Effector memory CD8-positive, alpha-beta T cell (primary cell): Measurements from ENCODE around the gene TBC1D12.
"Not testable (repeated sequence)": the region's sequence is repeated elsewhere in the genome, so short reads cannot be mapped to it uniquely, and the experiment has no call there.

ENCODE experiments used
- ATAC-seq: fragments of 150-1000 bp; cut with Tn5 transposase; replicated peaks from 2 replicates; pipeline ENCODE4 v1.10.0; 2021; ENCODE audit warnings: mild to moderate bottlenecking, moderate library complexity
- DNase-seq, 3 experiments: peaks; one replicate each; pipeline ENCODE4 v3.0.0; 2021
- H3K27ac Mint-ChIP-seq, 2 donors: one replicate each; pipeline ENCODE4 v1.8.0; 2022; ENCODE audit warnings: mild to moderate bottlenecking in 2 of 2, mixed read lengths in 2 of 2, moderate library complexity in 2 of 2
- H3K27me3 Mint-ChIP-seq, 2 donors: one replicate each; pipeline ENCODE4 v1.8.0; 2022; ENCODE audit warnings: mixed read lengths in 2 of 2
- H3K36me3 Mint-ChIP-seq: one replicate; pipeline ENCODE4 v1.8.0; 2022; ENCODE audit warnings: mild to moderate bottlenecking, moderate library complexity, mixed read lengths; ENCODE audit not compliant: insufficient read depth
- H3K4me1 Mint-ChIP-seq, 2 donors: one replicate each; pipeline ENCODE4 v1.8.0; 2022; ENCODE audit warnings: low read depth in 2 of 2, mixed read lengths in 2 of 2
- H3K4me3 Mint-ChIP-seq, 2 donors: one replicate each; pipeline ENCODE4 v1.8.0; 2022; ENCODE audit warnings: mild to moderate bottlenecking in 2 of 2, mixed read lengths in 2 of 2, moderate library complexity in 2 of 2
- H3K9me3 Mint-ChIP-seq, 2 donors: one replicate each; pipeline ENCODE4 v1.8.0; 2022; ENCODE audit warnings: mixed read lengths in 2 of 2

TBC1D12 gene

GRCh38 chr10:94489976-94490788 lies 87.8 kb downstream of the TBC1D12 start:
- peaks cover 7 to 8% of the 10 kb centered on the region in 2 donors for H3K27me3 Mint-ChIP-seq
- H3K36me3 Mint-ChIP-seq = peaks cover 4% of the 10 kb centered on the region
- no peak for ATAC-seq
- DNase-seq = no peak
- no peaks in the 10 kb centered on the region for H3K4me1 Mint-ChIP-seq
- no peak overlapping the region for H3K4me3 Mint-ChIP-seq
- H3K9me3 Mint-ChIP-seq = no peaks in the 10 kb centered on the region
- no peak overlapping the region for H3K27ac Mint-ChIP-seq

- H3K27ac Mint-ChIP-seq = no peak overlapping the region
- H3K36me3 Mint-ChIP-seq = peaks cover 4% of the 10 kb centered on the region
- H3K9me3 Mint-ChIP-seq = no peaks in the 10 kb centered on the region
- no peak for DNase-seq
- no peak for ATAC-seq
- H3K4me1 Mint-ChIP-seq = no peaks in the 10 kb centered on the region
- H3K4me3 Mint-ChIP-seq = no peak overlapping the region
- peaks cover 3 to 7% of the 10 kb centered on the region in 2 donors for H3K27me3 Mint-ChIP-seq
Observed at GRCh38 chr10:94490789-94491039, 88.4 kb downstream of the TBC1D12 start.

GRCh38 chr10:94493463-94493862 lies 91.1 kb downstream of the TBC1D12 start:
- H3K4me1 Mint-ChIP-seq = no peaks in the 10 kb centered on the region
- ATAC-seq (no peak), DNase-seq (no peak)
- H3K9me3 Mint-ChIP-seq = no peaks in the 10 kb centered on the region
- peaks cover 0 to 7% of the 10 kb centered on the region in 2 donors for H3K27me3 Mint-ChIP-seq
- no peaks in the 10 kb centered on the region for H3K36me3 Mint-ChIP-seq
- no peak overlapping the region for H3K27ac Mint-ChIP-seq
- no peak overlapping the region for H3K4me3 Mint-ChIP-seq

- no peak for DNase-seq
- Mint-ChIP-seq H3K4me1 (no peaks in the 10 kb centered on the region), H3K9me3 (no peaks in the 10 kb centered on the region), H3K4me3 (no peak overlapping the region), H3K27me3 (peaks cover 0 to 6% of the 10 kb centered on the region in 2 donors), H3K36me3 (peaks cover 3% of the 10 kb centered on the region), H3K27ac (no peak overlapping the region)
- ATAC-seq = no peak
Observed at GRCh38 chr10:94496010-94496409, 93.7 kb downstream of the TBC1D12 start.

- no peaks in the 10 kb centered on the region for H3K4me1 Mint-ChIP-seq
- H3K4me3 Mint-ChIP-seq = no peak overlapping the region
- ATAC-seq (no peak), DNase-seq (no peak)
- no peaks in the 10 kb centered on the region for H3K9me3 Mint-ChIP-seq
- peaks cover 0 to 6% of the 10 kb centered on the region in 2 donors for H3K27me3 Mint-ChIP-seq
- no peak overlapping the region for H3K27ac Mint-ChIP-seq
- peaks cover 3% of the 10 kb centered on the region for H3K36me3 Mint-ChIP-seq
Observed at GRCh38 chr10:94496646-94497045, 94.3 kb downstream of the TBC1D12 start.

DNA sequence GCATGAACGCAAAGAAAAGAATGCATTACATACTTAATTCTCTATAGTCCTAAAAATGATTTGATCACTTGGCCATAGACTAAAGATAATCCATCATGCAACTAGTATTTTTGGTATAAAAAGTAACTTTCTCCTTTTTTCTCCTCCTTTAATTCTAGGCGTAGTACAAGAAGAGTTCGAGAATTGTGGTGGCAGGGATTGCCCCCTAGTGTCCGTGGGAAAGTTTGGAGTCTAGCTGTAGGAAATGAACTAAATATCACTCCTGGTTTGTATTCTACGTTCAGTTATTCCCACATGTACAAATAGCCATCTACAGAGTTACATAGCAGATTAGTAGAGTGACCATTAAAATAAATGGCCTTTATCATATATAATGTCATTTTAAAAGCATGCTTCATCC lies 97.7 kb downstream of the TBC1D12 start:
- ATAC-seq (no peak), DNase-seq (no peak)
- no peaks in the 10 kb centered on the region for H3K4me1 Mint-ChIP-seq

GRCh38 chr10:94521276-94522250 lies 119.2 kb downstream of the TBC1D12 start:
- Mint-ChIP-seq H3K4me1 (no peaks in the 10 kb centered on the region), H3K9me3 (no peaks in the 10 kb centered on the region), H3K36me3 (no peaks in the 10 kb centered on the region), H3K4me3 (no peak overlapping the region), H3K27ac (no peak overlapping the region), H3K27me3 (peaks cover 11 to 12% of the 10 kb centered on the region in 2 donors)
- DNase-seq (no peak), ATAC-seq (no peak)

More for the DNA sequence above, 97.7 kb downstream of the TBC1D12 start:
- Mint-ChIP-seq H3K27ac (no peak overlapping the region), H3K27me3 (peaks cover 0 to 6% of the 10 kb centered on the region in 2 donors), H3K9me3 (no peaks in the 10 kb centered on the region), H3K36me3 (peaks cover 3% of the 10 kb centered on the region), H3K4me3 (no peak overlapping the region)

GRCh38 chr10:94524146-94524545 lies 121.8 kb downstream of the TBC1D12 start:
- DNase-seq (no peak), ATAC-seq (no peak)
- no peaks in the 10 kb centered on the region for H3K9me3 Mint-ChIP-seq
- H3K36me3 Mint-ChIP-seq = no peaks in the 10 kb centered on the region
- H3K4me1 Mint-ChIP-seq = no peaks in the 10 kb centered on the region
- no peak overlapping the region for H3K4me3 Mint-ChIP-seq
- peaks cover 22 to 23% of the 10 kb centered on the region in 2 donors for H3K27me3 Mint-ChIP-seq
- H3K27ac Mint-ChIP-seq = no peak overlapping the region

GRCh38 chr10:94524711-94525110 lies 122.4 kb downstream of the TBC1D12 start:
- H3K27ac Mint-ChIP-seq = no peak overlapping the region
- no peak for DNase-seq
- H3K9me3 Mint-ChIP-seq = no peaks in the 10 kb centered on the region
- H3K27me3 Mint-ChIP-seq = peaks cover 17 to 19% of the 10 kb centered on the region in 2 donors
- ATAC-seq = no peak
- no peak overlapping the region for H3K4me3 Mint-ChIP-seq
- H3K4me1 Mint-ChIP-seq = no peaks in the 10 kb centered on the region
- H3K36me3 Mint-ChIP-seq = no peaks in the 10 kb centered on the region

GRCh38 chr10:94531550-94531949 lies 129.2 kb downstream of the TBC1D12 start:
- peaks cover 20 to 25% of the 10 kb centered on the region in 2 donors for H3K27me3 Mint-ChIP-seq
- not testable (repeated sequence) for H3K4me3 Mint-ChIP-seq, H3K36me3 Mint-ChIP-seq, DNase-seq, H3K4me1 Mint-ChIP-seq, H3K9me3 Mint-ChIP-seq, ATAC-seq, H3K27ac Mint-ChIP-seq

DNA sequence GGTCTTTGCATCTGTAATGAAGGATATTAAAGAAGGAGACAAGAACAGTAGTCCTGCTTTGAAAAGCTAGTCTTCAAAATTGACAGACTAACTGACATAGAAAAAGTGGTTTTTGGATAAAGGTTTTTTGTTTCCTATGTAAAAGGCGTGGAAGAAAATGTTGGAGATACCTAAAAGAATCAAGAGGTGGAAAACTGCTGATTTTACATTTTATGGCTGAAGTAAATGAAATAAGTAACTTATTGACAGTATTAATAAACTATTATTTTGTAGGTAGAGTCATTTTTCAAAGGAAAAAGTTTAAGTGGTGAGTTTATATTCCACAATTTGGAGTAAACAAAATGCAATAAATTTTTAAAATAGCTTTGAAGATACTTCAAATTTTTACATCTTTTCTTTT lies 130.7 kb downstream of the TBC1D12 start:
- H3K27ac Mint-ChIP-seq = no peak overlapping the region
- H3K36me3 Mint-ChIP-seq = peaks cover 3% of the 10 kb centered on the region
- DNase-seq = no peak
- peaks cover 13 to 14% of the 10 kb centered on the region in 2 donors for H3K27me3 Mint-ChIP-seq
- no peak for ATAC-seq
- H3K9me3 Mint-ChIP-seq = no peaks in the 10 kb centered on the region
- no peak overlapping the region for H3K4me3 Mint-ChIP-seq
- H3K4me1 Mint-ChIP-seq = no peaks in the 10 kb centered on the region

- not testable (repeated sequence) for H3K4me3 Mint-ChIP-seq, H3K27ac Mint-ChIP-seq, H3K9me3 Mint-ChIP-seq, H3K27me3 Mint-ChIP-seq, ATAC-seq, DNase-seq
- peaks cover 19 to 23% of the 10 kb centered on the region in 2 donors for H3K4me1 Mint-ChIP-seq
- H3K36me3 Mint-ChIP-seq = peaks cover 13% of the 10 kb centered on the region
Observed at GRCh38 chr10:94542282-94542681, 139.9 kb downstream of the TBC1D12 start.

- Mint-ChIP-seq H3K27ac (peak within 1 kb of the TSS; percentile 92 to 95), H3K4me3 (peak within 1 kb of the TSS; percentile 95 to 97)
Observed at GRCh38 chr10:94545391-94546048, 143.2 kb downstream of the TBC1D12 start, which contains the start of gene HELLS. Gene HELLS, plus strand, starts transcription at chr10:94545788. Its CDS starts 134 bp downstream, at chr10:94545922.

More at GRCh38 chr10:94545391-94546048, 143.2 kb downstream of the TBC1D12 start, which contains the start of gene HELLS:
- ATAC-seq = peak; percentile 76
- Mint-ChIP-seq H3K4me1 (peaks cover 19 to 23% of the 10 kb centered on the region in 2 donors), H3K27me3 (no peaks in the 10 kb centered on the region), H3K9me3 (no peaks in the 10 kb centered on the region), H3K36me3 (peaks cover 13% of the 10 kb centered on the region)
- DNase-seq = peak; percentile 36 to 44 (median 42)
